ENCODE data around the gene CDK3.

DNA sequence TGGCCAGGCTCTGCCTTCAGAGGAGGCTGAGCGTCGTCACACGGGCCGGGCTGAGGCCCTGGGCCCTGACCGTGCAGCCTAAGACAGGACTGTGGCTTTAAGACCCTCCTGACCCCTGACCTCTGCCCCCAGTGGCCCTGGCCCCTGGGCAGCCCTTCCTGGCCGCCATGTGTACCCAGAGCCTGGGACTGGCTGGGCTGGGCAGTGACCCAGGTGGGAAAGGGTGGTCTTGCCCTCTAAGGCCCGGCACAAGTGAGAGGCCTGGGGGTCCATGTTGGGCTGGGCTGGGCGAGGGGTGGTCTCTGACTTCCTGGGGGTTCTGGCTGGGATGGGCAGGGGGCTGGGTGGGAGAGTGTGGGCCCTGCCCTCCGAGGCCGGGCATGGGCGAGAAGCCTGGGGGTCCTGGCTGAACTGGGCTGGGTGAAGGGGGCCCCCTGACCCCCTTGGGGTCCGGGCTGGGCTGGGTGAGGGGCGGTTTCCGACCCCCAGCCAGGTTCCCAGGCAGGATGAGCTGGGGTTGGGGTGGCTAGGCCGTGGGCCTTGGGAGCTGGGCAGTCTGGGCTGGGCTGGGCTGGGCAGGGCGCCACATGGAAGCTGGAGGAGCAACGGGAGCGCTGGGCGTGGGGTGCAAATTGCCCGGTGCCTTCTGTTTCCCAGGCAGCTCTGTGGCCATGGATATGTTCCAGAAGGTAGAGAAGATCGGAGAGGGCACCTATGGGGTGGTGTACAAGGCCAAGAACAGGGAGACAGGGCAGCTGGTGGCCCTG is at the start of gene CDK3:
- TF ChIP-seq CTCF (IDR thresholded peaks at IDR 0.05; ENCODE audit: low read length) = no peak
- no peak for TF ChIP-seq EZH2 (IDR thresholded peaks at IDR 0.05; ENCODE audit: borderline replicate concordance, low read length)
